HEK293 (cell line): ENCODE measurements around the gene F2RL3.
A peak's percentile ranks its signal among the peaks of the same experiment; 100 is the strongest.

Experiments
- CTCF ChIA-PET: fragments of 350-600 bp; formaldehyde crosslinking; extraction: SDS; loops from one replicate; lab custom pipeline; 2021; ENCODE audit warnings: antibody characterized with exemption; lab: Yijun Ruan, JAX
- POLR2A ChIA-PET: fragments of 300-600 bp; formaldehyde crosslinking; extraction: SDS; loops from one replicate; lab custom pipeline; 2020; ENCODE audit warnings: antibody characterized with exemption, inconsistent platforms; lab: Yijun Ruan, JAX
- H3K27ac ChIP-seq: fragments of 200-500 bp; sonication (Bioruptor generic); 2 replicates; pipeline ENCODE4 v1.5.1; 2014; ENCODE audit warnings: low read depth, low read length, control low read depth, inconsistent platforms; ENCODE audit errors: extremely low read depth
- H3K36me3 ChIP-seq, 2 experiments: fragments of 200-500 bp in 1 of 2; sonication (Bioruptor generic) in 1 of 2; 1 replicate in 1 of 2; 2 replicates in 1 of 2; pipeline ENCODE4 v1.5.1; 2014 to 2017; ENCODE audit warnings: inconsistent platforms in 2 of 2, low read length in 2 of 2; ENCODE audit not compliant: control insufficient read depth in 2 of 2, insufficient read depth in 1 of 2
- H3K4me1 ChIP-seq: fragments of 200-500 bp; sonication (Bioruptor generic); 2 replicates; pipeline ENCODE4 v1.5.1; 2014; ENCODE audit warnings: mild to moderate bottlenecking, low read length, inconsistent platforms; ENCODE audit not compliant: control insufficient read depth, insufficient read depth
- H3K4me3 ChIP-seq: 2 replicates; pipeline ENCODE4 v1.5.1; 2011; ENCODE audit warnings: low read depth, mild to moderate bottlenecking, control low read depth, low read length, moderate library complexity
- H3K9me3 ChIP-seq: fragments of 200-500 bp; sonication (Bioruptor generic); 2 replicates; pipeline ENCODE4 v1.5.1; 2014; ENCODE audit warnings: low read depth, low read length, inconsistent platforms; ENCODE audit not compliant: control insufficient read depth, insufficient read depth
- BCL11A ChIP-seq: fragments of 450-650 bp; formaldehyde crosslinking; IDR thresholded peaks from 2 replicates; pipeline ENCODE4 v1.5.1; 2016; ENCODE audit warnings: low read depth, missing biosample characterization, missing genetic modification characterization
- BCL11B ChIP-seq: fragments of 450-650 bp; formaldehyde crosslinking; IDR thresholded peaks from 2 replicates; pipeline ENCODE4 v1.5.1; 2016; ENCODE audit warnings: low read depth, missing biosample characterization, missing genetic modification characterization
- ELK4 ChIP-seq: IDR thresholded peaks from 2 replicates; pipeline ENCODE4 v1.6.1; 2011; ENCODE audit warnings: mild to moderate bottlenecking, low read depth, low read length, borderline replicate concordance
- FEZF1 ChIP-seq: fragments of 450-650 bp; formaldehyde crosslinking; IDR thresholded peaks from 2 replicates; pipeline ENCODE4 v1.5.1; 2016; ENCODE audit warnings: missing biosample characterization, missing genetic modification characterization
- HIC1 ChIP-seq: fragments of 450-650 bp; formaldehyde crosslinking; IDR thresholded peaks from 2 replicates; pipeline ENCODE4 v1.5.1; 2016; ENCODE audit warnings: missing biosample characterization, missing genetic modification characterization
- INSM2 ChIP-seq: fragments of 450-650 bp; formaldehyde crosslinking; IDR thresholded peaks from 2 replicates; pipeline ENCODE4 v1.5.1; 2016; ENCODE audit warnings: missing biosample characterization, missing genetic modification characterization
- OSR2 ChIP-seq: fragments of 450-650 bp; formaldehyde crosslinking; IDR thresholded peaks from 2 replicates; pipeline ENCODE4 v1.5.1; 2016; ENCODE audit warnings: missing biosample characterization, missing genetic modification characterization
- ZBTB10 ChIP-seq: fragments of 450-650 bp; formaldehyde crosslinking; IDR thresholded peaks from 2 replicates; pipeline ENCODE4 v1.5.1; 2016; ENCODE audit warnings: missing biosample characterization, missing genetic modification characterization
- ZBTB44 ChIP-seq: fragments of 450-650 bp; IDR thresholded peaks from 2 replicates; pipeline ENCODE4 v1.5.1; 2018; ENCODE audit warnings: missing biosample characterization, mild to moderate bottlenecking, missing genetic modification characterization
- ZFP3 ChIP-seq: fragments of 450-650 bp; formaldehyde crosslinking; IDR thresholded peaks from 2 replicates; pipeline ENCODE4 v1.5.1; 2016; ENCODE audit warnings: low read depth, missing biosample characterization, missing genetic modification characterization
- ZNF10 ChIP-seq: fragments of 450-650 bp; formaldehyde crosslinking; IDR thresholded peaks from 2 replicates; pipeline ENCODE4 v1.5.1; 2017; ENCODE audit warnings: missing biosample characterization, missing genetic modification characterization
- ZNF2 ChIP-seq: fragments of 450-650 bp; formaldehyde crosslinking; IDR thresholded peaks from 2 replicates; pipeline ENCODE4 v1.5.1; 2016; ENCODE audit warnings: missing biosample characterization, missing genetic modification characterization
- ZNF221 ChIP-seq: fragments of 450-650 bp; formaldehyde crosslinking; IDR thresholded peaks from 2 replicates; pipeline ENCODE4 v1.5.1; 2017; ENCODE audit warnings: missing biosample characterization, missing genetic modification characterization, borderline replicate concordance
- ZNF266 ChIP-seq: fragments of 450-650 bp; formaldehyde crosslinking; IDR thresholded peaks from 2 replicates; pipeline ENCODE4 v1.5.1; 2016; ENCODE audit warnings: missing biosample characterization, missing genetic modification characterization, low read depth
- ZNF501 ChIP-seq: fragments of 450-650 bp; formaldehyde crosslinking; IDR thresholded peaks from 2 replicates; pipeline ENCODE4 v1.5.1; 2016; ENCODE audit warnings: missing biosample characterization, missing genetic modification characterization
- ZNF510 ChIP-seq: fragments of 450-650 bp; formaldehyde crosslinking; IDR thresholded peaks from 2 replicates; pipeline ENCODE4 v1.5.1; 2018; ENCODE audit warnings: mild to moderate bottlenecking, missing genetic modification characterization, missing biosample characterization; ENCODE audit not compliant: insufficient replicate concordance
- ZNF544 ChIP-seq: fragments of 450-650 bp; formaldehyde crosslinking; IDR thresholded peaks from 2 replicates; pipeline ENCODE4 v1.5.0; 2017; ENCODE audit warnings: missing biosample characterization, missing genetic modification characterization
- ZNF623 ChIP-seq: fragments of 450-650 bp; formaldehyde crosslinking; IDR thresholded peaks from 2 replicates; pipeline ENCODE4 v1.5.1; 2016; ENCODE audit warnings: missing biosample characterization, missing genetic modification characterization
- ZNF658 ChIP-seq: fragments of 450-650 bp; formaldehyde crosslinking; IDR thresholded peaks from 2 replicates; pipeline ENCODE4; 2016; ENCODE audit warnings: missing biosample characterization, missing genetic modification characterization
- ZNF670 ChIP-seq: fragments of 450-650 bp; formaldehyde crosslinking; IDR thresholded peaks from 2 replicates; pipeline ENCODE4 v1.5.1; 2016; ENCODE audit warnings: missing biosample characterization, missing genetic modification characterization, low read depth
- ZSCAN23 ChIP-seq: fragments of 450-650 bp; formaldehyde crosslinking; IDR thresholded peaks from 2 replicates; pipeline ENCODE4 v1.5.1; 2016; ENCODE audit warnings: missing biosample characterization, missing genetic modification characterization
- ZSCAN30 ChIP-seq: fragments of 450-650 bp; IDR thresholded peaks from 2 replicates; pipeline ENCODE4 v1.5.1; 2018; ENCODE audit warnings: missing biosample characterization, mild to moderate bottlenecking, missing genetic modification characterization, moderate library complexity

Gene F2RL3

GRCh38 chr19:16928351-16928750 is 39.6 kb downstream of the F2RL3 start:
- no peak overlapping the region for H3K27ac ChIP-seq
- no peaks in the 10 kb centered on the region for H3K36me3 ChIP-seq
- H3K9me3 ChIP-seq, result no peaks in the 10 kb centered on the region
- H3K4me3 ChIP-seq, result no peak overlapping the region
- no peaks in the 10 kb centered on the region for H3K4me1 ChIP-seq
- TF ChIP-seq ZNF501 (tag by site-specific recombination), result no peak
- TF ChIP-seq ZNF544, result no peak
- no peak for TF ChIP-seq ZNF510 (tag by site-specific recombination)
- no peak for TF ChIP-seq ZNF670 (tag by site-specific recombination)
- TF ChIP-seq ZNF266 (tag by site-specific recombination), result no peak
- TF ChIP-seq ZBTB44, result no peak
- no peak for TF ChIP-seq ZNF221 (tag by site-specific recombination)
- TF ChIP-seq OSR2 (tag by site-specific recombination), result no peak
- TF ChIP-seq ZFP3 (tag by site-specific recombination), result peak; percentile 78
- TF ChIP-seq ZNF623 (tag by site-specific recombination), result peak; percentile 55
- ChIA-PET CTCF (no interaction called here), POLR2A (no interaction called here)

GRCh38 chr19:16928916-16929315 is 40.1 kb downstream of the F2RL3 start:
- Histone ChIP-seq H3K27ac (no peak overlapping the region), H3K36me3 (no peaks in the 10 kb centered on the region), H3K9me3 (no peaks in the 10 kb centered on the region), H3K4me3 (no peak overlapping the region), H3K4me1 (no peaks in the 10 kb centered on the region)
- ChIA-PET POLR2A (no interaction called here), CTCF (no interaction called here)
- TF ChIP-seq ZSCAN23 (tag by site-specific recombination) (no peak), BCL11A (tag by site-specific recombination) (no peak), ZBTB10 (no peak), ZNF510 (tag by site-specific recombination) (no peak), BCL11B (tag by site-specific recombination) (no peak), ZNF658 (tag by site-specific recombination) (no peak), INSM2 (tag by site-specific recombination) (no peak), ELK4 (no peak), ZNF501 (tag by site-specific recombination) (no peak), ZNF2 (no peak), ZNF10 (tag by site-specific recombination) (no peak), HIC1 (no peak), ZSCAN30 (no peak), FEZF1 (no peak)
